HepG2 (cell line): ENCODE data around the gene GNA15. TPM values are rescaled to one million over a fixed set of nuclear protein-coding genes. Genes with fewer than 3 reads are reported as not detected.

ENCODE experiments used
- ATAC-seq: fragments of 200-7000 bp; cut with Tn5 transposase; 3 replicates; pipeline ENCODE4 v1.9.1; 2020; ENCODE audit warnings: mild to moderate bottlenecking, moderate library complexity
- BruUV-seq: library from RNA; stranded (reverse); fragments of 400-500 nt; replicated peaks from 2 replicates; lab custom pipeline; 2021; lab: Mats Ljungman, UMichigan
- CTCF ChIA-PET: fragments of 300-600 bp; formaldehyde crosslinking; extraction: SDS; loops from one replicate; lab custom pipeline; 2021; ENCODE audit warnings: low total read pairs, inconsistent platforms, low intra/inter-chr PET ratio; lab: Yijun Ruan, JAX
- POLR2A ChIA-PET: fragments of 350-600 bp; sonication (Branson Sonifier 250); formaldehyde crosslinking; loops from one replicate; lab custom pipeline; 2020; ENCODE audit warnings: antibody characterized with exemption, inconsistent platforms; lab: Yijun Ruan, JAX
- DNase-seq: peaks from one replicate; pipeline ENCODE4 v3.0.0-alpha.2; 2015; ENCODE audit warnings: low spot score
- FAIRE-seq: peaks from 3 replicates; lab custom pipeline; 2011; peaks lifted over from hg19 to GRCh38; lab: Jason Lieb, UNC
- H2AFZ ChIP-seq: one replicate; pipeline ENCODE4 v1.6.1; 2011; ENCODE audit warnings: low read length, inconsistent platforms
- H3K27ac ChIP-seq: fragments of 300-600 bp; 3 replicates; pipeline ENCODE4 v1.8.0; 2011; ENCODE audit warnings: mixed run types, mild to moderate bottlenecking, mixed read lengths, low read length, inconsistent platforms; ENCODE audit not compliant: insufficient read depth; ENCODE audit errors: extremely low read length
- H3K27me3 ChIP-seq, 2 experiments: fragments of 200-600 bp in 1 of 2; 2 replicates in 1 of 2; 3 replicates in 1 of 2; pipeline versions ENCODE4 v1.6.0 to v1.8.0; 2011; ENCODE audit warnings: low read length in 2 of 2, mild to moderate bottlenecking in 2 of 2, moderate library complexity in 2 of 2, inconsistent platforms in 1 of 2; ENCODE audit not compliant: insufficient read depth in 2 of 2, control insufficient read depth in 1 of 2
- H3K36me3 ChIP-seq, 2 experiments: fragments of 200-600 bp in 1 of 2; replicated peaks in 1 of 2; 2 replicates in 1 of 2; 3 replicates in 1 of 2; pipeline versions ENCODE4 v1.5.1 to v1.8.0; 2011; ENCODE audit warnings: low read length in 2 of 2, inconsistent platforms in 1 of 2; ENCODE audit not compliant: insufficient read depth in 2 of 2, control insufficient read depth in 1 of 2
- H3K4me1 ChIP-seq: 2 replicates; pipeline ENCODE4 v1.5.1; 2012; ENCODE audit warnings: low read length, inconsistent platforms; ENCODE audit not compliant: insufficient read depth
- H3K4me2 ChIP-seq: 2 replicates; pipeline ENCODE4 v1.6.0; 2011; ENCODE audit warnings: low read depth, low read length, inconsistent platforms
- H3K4me3 ChIP-seq, 3 experiments: fragments of 200-600 bp in 1 of 3; sonication (generic), shearing (Covaris generic) in 1 of 3; replicated peaks in 1 of 3; 2 replicates each; pipeline ENCODE4 v1.5.1; 2011 to 2016; ENCODE audit warnings: low read length in 3 of 3, inconsistent platforms in 2 of 3, low read depth in 2 of 3, mild to moderate bottlenecking in 2 of 3, control low read depth in 1 of 3, mixed read lengths in 1 of 3; ENCODE audit not compliant: insufficient read depth in 1 of 3
- H3K79me2 ChIP-seq: one replicate; pipeline ENCODE4 v1.6.1; 2011; ENCODE audit warnings: low read length, inconsistent platforms; ENCODE audit not compliant: insufficient read depth
- H3K9ac ChIP-seq: 2 replicates; pipeline ENCODE4 v1.6.0; 2011; ENCODE audit warnings: mild to moderate bottlenecking, low read depth, low read length, inconsistent platforms; ENCODE audit not compliant: insufficient read depth
- H3K9me3 ChIP-seq: 2 replicates; pipeline ENCODE4 v1.5.1; 2012; ENCODE audit warnings: mild to moderate bottlenecking, low read length
- H4K20me1 ChIP-seq: 2 replicates; pipeline ENCODE4 v1.6.0; 2011; ENCODE audit warnings: inconsistent platforms, mild to moderate bottlenecking, low read length, moderate library complexity; ENCODE audit not compliant: insufficient read depth
- FOXO4 ChIP-seq: sonication (generic); formaldehyde crosslinking; conservative IDR thresholded peaks from 2 replicates; pipeline ENCODE4 v1.8.1; 2023; ENCODE audit warnings: missing genetic modification reagents
- GTF3A ChIP-seq: sonication (generic); formaldehyde crosslinking; conservative IDR thresholded peaks from 2 replicates; pipeline ENCODE4 v1.4.0; 2020; ENCODE audit warnings: mild to moderate bottlenecking, missing genetic modification reagents
- HBP1 ChIP-seq: IDR thresholded peaks from 2 replicates; pipeline ENCODE4 v1.6.1; 2016; ENCODE audit warnings: low read depth, control low read depth
- JARID2 ChIP-seq: sonication (generic); formaldehyde crosslinking; IDR thresholded peaks from 2 replicates; pipeline ENCODE4 v1.8.1; 2023; ENCODE audit warnings: missing genetic modification reagents, inconsistent platforms; ENCODE audit not compliant: insufficient replicate concordance
- MAX ChIP-seq: IDR thresholded peaks from 2 replicates; pipeline ENCODE4 v1.6.1; 2012; ENCODE audit warnings: inconsistent platforms
- MIER3 ChIP-seq: IDR thresholded peaks from 2 replicates; pipeline ENCODE4 v1.6.1; 2016; ENCODE audit warnings: missing compliant biosample characterization, borderline replicate concordance
- NR2F6 ChIP-seq, 2 experiments: IDR thresholded peaks; 2 replicates each; pipeline ENCODE4 v1.6.1; 2016; ENCODE audit warnings: antibody characterized with exemption in 1 of 2, mild to moderate bottlenecking in 1 of 2
- PHF21A ChIP-seq: sonication (generic); formaldehyde crosslinking; IDR thresholded peaks from 2 replicates; pipeline ENCODE4 v1.5.0; 2020; ENCODE audit warnings: mild to moderate bottlenecking, missing genetic modification reagents
- TMF1 ChIP-seq: sonication (generic); formaldehyde crosslinking; IDR thresholded peaks from 2 replicates; pipeline ENCODE4 v1.8.1; 2022; ENCODE audit warnings: low read depth, missing genetic modification reagents
- ZBTB4 ChIP-seq: sonication (generic); formaldehyde crosslinking; IDR thresholded peaks from 2 replicates; pipeline ENCODE4 v1.4.0; 2020; ENCODE audit warnings: missing genetic modification reagents, mild to moderate bottlenecking, borderline replicate concordance
- ZNF280D ChIP-seq: sonication (generic); formaldehyde crosslinking; IDR thresholded peaks from 2 replicates; pipeline ENCODE4 v1.5.1; 2020; ENCODE audit warnings: mild to moderate bottlenecking, missing genetic modification reagents
- WGBS: methylation state at CpG from one replicate; pipeline ENCODE4 v1.1.6; 2017; ENCODE audit warnings: low lambda C conversion rate; 5-methylcytosine and 5-hydroxymethylcytosine counted together
- in situ Hi-C: cut with HindIII; loops from 2 replicates; pipeline ENCODE4 v1.10.0; 2017; ENCODE audit warnings: low pct_unique_long_range_greater_than_20kb; ENCODE audit not compliant: extremely low pct_ligation_motif_present
- intact Hi-C: fragments of 100-400 bp; cut with micrococcal nuclease; formaldehyde crosslinking; loops from one replicate; pipeline ENCODE4 v1.10.0; 2022; ENCODE audit not compliant: unreplicated experiment
- polyA plus RNA-seq, 8 experiments: library from polyadenylated mRNA; depleted of rRNA in 3 of 8; stranded (reverse) in 7 of 8; unstranded in 1 of 8; fragments of >200 nt; fragmentation: Illumina TruSeq in 4 of 8; extraction: Trizol in 4 of 8; gene quantifications; 2 replicates each; pipeline versions ENCODE4 v1.2.1 to v1.2.3, GENCODE V29; 2011 to 2016; ENCODE audit warnings: low read depth in 4 of 8, missing spikeins in 1 of 8, mixed read lengths in 1 of 8; ENCODE audit not compliant: insufficient read depth in 1 of 8
- total RNA-seq, 5 experiments: library from RNA; depleted of rRNA; stranded (reverse); fragments of >200 nt; fragmentation: Illumina TruSeq; extraction: Trizol; gene quantifications; 2 replicates each; pipeline ENCODE4 v1.2.3, GENCODE V29; 2016; ENCODE audit warnings: low read depth in 1 of 5

The GNA15 gene
- total and polyA plus RNA-seq, 2 of the 13 experiments (the other 11 are each of a cell fraction or from before 2014, with no cell fraction given): not detected

GRCh38 chr19:3150739-3151329 lies 15.0 kb downstream of the GNA15 start (continued):
- no peak for TF ChIP-seq ZNF280D (CRISPR knock-in tag)
- TF ChIP-seq JARID2 (CRISPR knock-in tag): no peak
- no peak for TF ChIP-seq MIER3 (CRISPR knock-in tag)
- TF ChIP-seq MAX: no peak

- no TSS peak for BruUV-seq
- no peaks in the 10 kb centered on the region for H3K9me3 ChIP-seq
- H3K27me3 ChIP-seq: peaks cover 4 to 12% of the 10 kb centered on the region in 2 experiments; a peak in 3 of 5 replicates
- peaks cover 11% of the 10 kb centered on the region for H3K4me1 ChIP-seq
- H3K27ac ChIP-seq: no peak overlapping the region
- intact Hi-C loops (no loop called here), in situ Hi-C loops (no loop called here)
- CTCF ChIA-PET: no interaction called here
- no peaks in the 10 kb centered on the region for H3K36me3 ChIP-seq
- H3K9ac ChIP-seq: no peak overlapping the region
- FAIRE-seq (no peak), ATAC-seq (no peak), DNase-seq (no peak)
- no peak overlapping the region for H3K4me2 ChIP-seq
- POLR2A ChIA-PET: no interaction called here
- H3K4me3 ChIP-seq: no peak overlapping the region
- H3K79me2 ChIP-seq: no peaks in the 10 kb centered on the region
- H2AFZ ChIP-seq: no peak overlapping the region
- H4K20me1 ChIP-seq: no peaks in the 10 kb centered on the region
- 33% methylated on average over 6 of the region's 14 CpGs for WGBS
- TF ChIP-seq TMF1 (CRISPR knock-in tag): no peak
- no peak for TF ChIP-seq PHF21A
- TF ChIP-seq NR2F6 (IDR thresholded peaks at IDR 0.05): no peak
- TF ChIP-seq NR2F6 (CRISPR knock-in tag; IDR thresholded peaks at IDR 0.05): no peak
- TF ChIP-seq ZBTB4 (CRISPR knock-in tag): no peak
- TF ChIP-seq FOXO4 (CRISPR knock-in tag): no peak
- TF ChIP-seq HBP1 (CRISPR knock-in tag): no peak
- TF ChIP-seq GTF3A (CRISPR knock-in tag): no peak
Measured at GRCh38 chr19:3151563-3152418, 16.0 kb downstream of the GNA15 start.
